ENCODE measurements around the gene EXOC5. TPM values are rescaled to one million over a fixed set of nuclear protein-coding genes. Genes with fewer than 3 reads are reported as not detected.

The EXOC5 gene
- polyA plus RNA-seq, 3 donors: 7.9 to 52.5 (median 49.9) TPM

GRCh38 chr14:57245941-57246340 lies 22.8 kb downstream of the EXOC5 start:
- intact Hi-C loops (cut with micrococcal nuclease): no loop called here
- H3K9ac ChIP-seq (ENCODE audit: insufficient read depth, low read length, poor library complexity, severe bottlenecking): no peak overlapping the region
- peaks cover 20 to 37% of the 10 kb centered on the region in 2 donors for H3K36me3 Mint-ChIP-seq
- H3K4me3 Mint-ChIP-seq: no peak overlapping the region
- no peak overlapping the region for H3K4me3 ChIP-seq (replicated peaks in 1 of 3; ENCODE audit: low read depth in 2 of 3, low read length in 3 of 3)
- H2AFZ ChIP-seq (ENCODE audit: insufficient read depth, low read depth, low read length, poor library complexity, severe bottlenecking): no peak overlapping the region
- H3K4me1 ChIP-seq (ENCODE audit: control insufficient read depth in 1 of 2, insufficient read depth in 2 of 2, low read length in 2 of 2): no peaks in the 10 kb centered on the region
- H3K27me3 Mint-ChIP-seq (ENCODE audit: low read depth in 3 of 3): no peaks in the 10 kb centered on the region
- TF ChIP-seq CTCF (IDR thresholded peaks at IDR 0.05): no peak
- H3K27ac ChIP-seq (ENCODE audit: low read depth in 1 of 2, low read length in 2 of 2): no peak overlapping the region
- H3K27me3 ChIP-seq (ENCODE audit: control insufficient read depth in 2 of 2, insufficient read depth in 2 of 2, low read length in 2 of 2): no peaks in the 10 kb centered on the region
- no peaks in the 10 kb centered on the region for H3K9me3 Mint-ChIP-seq
- H3K27ac Mint-ChIP-seq: peak overlapping the region in 2 of 7 donors; percentile 26 to 42
- H3K36me3 ChIP-seq (replicated peaks in 1 of 2; ENCODE audit: control insufficient read depth in 1 of 2, insufficient read depth in 2 of 2, low read length in 2 of 2): peaks cover 10 to 45% of the 10 kb centered on the region in 2 donors
- no peak overlapping the region for H3K4me2 ChIP-seq (replicated peaks; ENCODE audit: extremely low read depth, low read length, poor library complexity, severe bottlenecking)
- H3K9me3 ChIP-seq (replicated peaks in 1 of 2; ENCODE audit: control insufficient read depth in 1 of 2, insufficient read depth in 1 of 2, low read length in 2 of 2): no peaks in the 10 kb centered on the region
- peaks cover 26% of the 10 kb centered on the region for H3K79me2 ChIP-seq (ENCODE audit: insufficient read depth, low read length)
- DNase-seq: no peak
- H3K4me1 Mint-ChIP-seq: peaks cover 5% of the 10 kb centered on the region
- peaks cover 21% of the 10 kb centered on the region for H4K20me1 ChIP-seq (ENCODE audit: insufficient read depth, low read length)
- 90% methylated on average over 2 of the region's 2 CpGs for WGBS (ENCODE audit: insufficient coverage)

DNA sequence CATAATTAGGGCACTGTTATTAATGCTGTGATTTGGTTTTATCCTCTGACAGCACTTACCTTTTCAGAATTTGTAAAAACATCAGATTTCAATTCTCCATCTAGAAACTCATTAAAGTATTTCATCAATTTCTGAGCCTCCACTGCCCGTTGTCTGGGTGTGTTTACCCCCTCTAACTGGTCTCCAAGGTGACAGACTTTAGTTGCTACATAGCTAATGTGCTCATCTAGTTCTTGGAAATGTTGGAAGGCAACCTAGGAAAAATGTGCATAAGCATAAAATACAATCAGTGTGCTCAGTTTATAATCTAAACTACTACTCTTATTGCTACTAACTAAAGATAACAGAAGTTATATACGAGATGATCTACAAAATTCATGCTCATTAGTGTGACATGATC lies 24.6 kb downstream of the EXOC5 start:
- no peak for TF ChIP-seq CTCF (IDR thresholded peaks at IDR 0.05)
- peaks cover 28 to 48% of the 10 kb centered on the region in 2 donors for H3K36me3 Mint-ChIP-seq
- H4K20me1 ChIP-seq (ENCODE audit: insufficient read depth, low read length): peaks cover 6% of the 10 kb centered on the region
- no peak overlapping the region for H3K4me3 Mint-ChIP-seq
- H3K4me1 Mint-ChIP-seq: peaks cover 5% of the 10 kb centered on the region
- H3K4me2 ChIP-seq (replicated peaks; ENCODE audit: extremely low read depth, low read length, poor library complexity, severe bottlenecking): no peak overlapping the region
- intact Hi-C loops (cut with micrococcal nuclease): no loop called here
- peaks cover 9% of the 10 kb centered on the region for H3K79me2 ChIP-seq (ENCODE audit: insufficient read depth, low read length)
- WGBS (ENCODE audit: insufficient coverage): no CpG with 5 or more reads among the region's 2 CpGs
- H3K9me3 Mint-ChIP-seq: no peaks in the 10 kb centered on the region
- peaks cover 15 to 60% of the 10 kb centered on the region in 2 donors for H3K36me3 ChIP-seq (replicated peaks in 1 of 2; ENCODE audit: control insufficient read depth in 1 of 2, insufficient read depth in 2 of 2, low read length in 2 of 2)
- no peak overlapping the region for H3K27ac ChIP-seq (ENCODE audit: low read depth in 1 of 2, low read length in 2 of 2)
- no peaks in the 10 kb centered on the region for H3K9me3 ChIP-seq (replicated peaks in 1 of 2; ENCODE audit: control insufficient read depth in 1 of 2, insufficient read depth in 1 of 2, low read length in 2 of 2)
- H3K27me3 ChIP-seq (ENCODE audit: control insufficient read depth in 2 of 2, insufficient read depth in 2 of 2, low read length in 2 of 2): no peaks in the 10 kb centered on the region
- H3K4me1 ChIP-seq (ENCODE audit: control insufficient read depth in 1 of 2, insufficient read depth in 2 of 2, low read length in 2 of 2): no peaks in the 10 kb centered on the region
- no peaks in the 10 kb centered on the region for H3K27me3 Mint-ChIP-seq (ENCODE audit: low read depth in 3 of 3)
- no peak for DNase-seq
- no peak overlapping the region for H2AFZ ChIP-seq (ENCODE audit: insufficient read depth, low read depth, low read length, poor library complexity, severe bottlenecking)
- H3K9ac ChIP-seq (ENCODE audit: insufficient read depth, low read length, poor library complexity, severe bottlenecking): no peak overlapping the region
- H3K4me3 ChIP-seq (replicated peaks in 1 of 3; ENCODE audit: low read depth in 2 of 3, low read length in 3 of 3): no peak overlapping the region
- H3K27ac Mint-ChIP-seq: no peak overlapping the region

All from CD14-positive monocyte (primary cell).